Measurements from ENCODE around the gene PTPN11.
"Not testable (repeated sequence)": the region's sequence is repeated elsewhere in the genome, so short reads cannot be mapped to it uniquely, and the experiment has no call there.

PTPN11 gene

GRCh38 chr12:112418608-112419296 is at the start of gene PTPN11:
Gene PTPN11 (plus strand): TSS chr12:112418947. CDS start chr12:112419112, 165 bp downstream.
- peak; percentile 61 for DNase-seq

GRCh38 chr12:112370199-112370598 is 48.5 kb upstream of the PTPN11 start:
- no peak for DNase-seq

GRCh38 chr12:112370868-112371510 is 47.8 kb upstream of the PTPN11 start:
- DNase-seq = no peak

GRCh38 chr12:112374166-112374740 is 44.5 kb upstream of the PTPN11 start:
- no peak for DNase-seq

GRCh38 chr12:112375105-112375504 is 43.6 kb upstream of the PTPN11 start:
- peak; percentile 13 for DNase-seq

- DNase-seq = no peak
These were observed 37.9 kb upstream of the PTPN11 start for GRCh38 chr12:112380663-112381405.

GRCh38 chr12:112381406-112381882 is 37.3 kb upstream of the PTPN11 start:
- no peak for DNase-seq

GRCh38 chr12:112381883-112382796 is 36.6 kb upstream of the PTPN11 start, which contains the start of gene HECTD4:
Gene HECTD4 (minus strand): TSS chr12:112382431. CDS start chr12:112382128, 303 bp downstream.
- peak; percentile 75 for DNase-seq

GRCh38 chr12:112382866-112383265 is 35.9 kb upstream of the PTPN11 start:
- DNase-seq = no peak

- no peak for DNase-seq
These were observed 32.0 kb upstream of the PTPN11 start for GRCh38 chr12:112386726-112387125.

GRCh38 chr12:112389228-112389627 is 29.5 kb upstream of the PTPN11 start:
- DNase-seq = no peak

- not testable (repeated sequence) for DNase-seq
These were observed 28.7 kb upstream of the PTPN11 start for GRCh38 chr12:112389922-112390654.

GRCh38 chr12:112393328-112393727 is 25.4 kb upstream of the PTPN11 start:
- no peak for DNase-seq

- no peak for DNase-seq
These were observed 17.7 kb upstream of the PTPN11 start for GRCh38 chr12:112401054-112401453.

- no peak for DNase-seq
These were observed 16.7 kb upstream of the PTPN11 start for GRCh38 chr12:112401903-112402498.

- DNase-seq = no peak
These were observed 11.9 kb upstream of the PTPN11 start for GRCh38 chr12:112406519-112407488.

GRCh38 chr12:112407683-112408082 is 11.1 kb upstream of the PTPN11 start:
- DNase-seq = not testable (repeated sequence)

GRCh38 chr12:112408621-112409020 is 10.1 kb upstream of the PTPN11 start:
- no peak for DNase-seq

- peak; percentile 93 for DNase-seq
These were observed 9.5 kb upstream of the PTPN11 start, which contains the start of gene RPL6 for GRCh38 chr12:112409064-112409905. Gene RPL6 (minus strand): TSS chr12:112409605. CDS start chr12:112408656, 949 bp downstream.

Measured in DMS153 (cell line).